Duodenal mucosa (tissue), 2 donors: ENCODE measurements around the gene RIPK4.

Experiments used
- H3K27ac ChIP-seq: one replicate; pipeline ENCODE4 v1.7.0; 2013; ENCODE audit warnings: low read depth, low read length
- H3K27me3 ChIP-seq, 2 donors: one replicate each; pipeline ENCODE4 v1.7.0; 2013; ENCODE audit warnings: low read length in 2 of 2, control low read depth in 1 of 2; ENCODE audit not compliant: insufficient read depth in 2 of 2, control insufficient read depth in 1 of 2
- H3K36me3 ChIP-seq, 2 donors: one replicate each; pipeline ENCODE4 v1.7.0; 2013; ENCODE audit warnings: low read length in 2 of 2, control low read depth in 1 of 2; ENCODE audit not compliant: insufficient read depth in 2 of 2, control insufficient read depth in 1 of 2
- H3K4me1 ChIP-seq, 2 donors: one replicate each; pipeline ENCODE4 v1.7.0; 2013; ENCODE audit warnings: low read length in 2 of 2, control low read depth in 1 of 2; ENCODE audit not compliant: insufficient read depth in 2 of 2, control insufficient read depth in 1 of 2
- H3K4me3 ChIP-seq, 2 donors: one replicate each; pipeline ENCODE4 v1.7.0; 2013; ENCODE audit warnings: low read length in 2 of 2, low read depth in 1 of 2
- H3K9ac ChIP-seq, 2 donors: one replicate each; pipeline ENCODE4 v1.7.0; 2013; ENCODE audit warnings: low read length in 2 of 2, low read depth in 1 of 2
- H3K9me3 ChIP-seq, 2 donors: one replicate each; pipeline ENCODE4 v1.7.0; 2013; ENCODE audit warnings: low read length in 2 of 2, control low read depth in 1 of 2; ENCODE audit not compliant: control insufficient read depth in 1 of 2

Gene RIPK4

DNA sequence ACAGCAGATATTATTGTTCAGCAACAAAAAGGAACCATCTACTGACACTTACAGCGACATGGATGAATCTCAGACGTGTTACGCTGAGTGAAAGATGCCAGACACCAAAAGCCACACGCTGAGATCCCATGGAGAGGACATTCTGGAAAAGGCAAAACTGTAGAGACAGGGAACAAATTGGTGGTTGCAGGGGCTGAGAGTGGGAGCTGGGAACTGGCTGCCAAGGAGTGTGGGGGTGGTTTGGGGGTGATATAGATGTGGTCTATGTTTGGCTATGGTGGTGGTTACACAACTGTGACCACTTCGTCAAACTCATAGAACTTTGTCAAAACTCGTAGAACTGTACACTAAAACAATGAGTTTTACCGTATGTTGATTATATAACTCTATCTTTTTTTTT lies 57.7 kb downstream of the RIPK4 start:
- no peaks in the 10 kb centered on the region for H3K27me3 ChIP-seq
- no peaks in the 10 kb centered on the region for H3K9me3 ChIP-seq
- H3K36me3 ChIP-seq: no peaks in the 10 kb centered on the region
- no peak overlapping the region for H3K9ac ChIP-seq
- H3K27ac ChIP-seq: no peak overlapping the region
- H3K4me3 ChIP-seq: no peak overlapping the region
- peaks cover 55 to 68% of the 10 kb centered on the region in 2 donors for H3K4me1 ChIP-seq

DNA sequence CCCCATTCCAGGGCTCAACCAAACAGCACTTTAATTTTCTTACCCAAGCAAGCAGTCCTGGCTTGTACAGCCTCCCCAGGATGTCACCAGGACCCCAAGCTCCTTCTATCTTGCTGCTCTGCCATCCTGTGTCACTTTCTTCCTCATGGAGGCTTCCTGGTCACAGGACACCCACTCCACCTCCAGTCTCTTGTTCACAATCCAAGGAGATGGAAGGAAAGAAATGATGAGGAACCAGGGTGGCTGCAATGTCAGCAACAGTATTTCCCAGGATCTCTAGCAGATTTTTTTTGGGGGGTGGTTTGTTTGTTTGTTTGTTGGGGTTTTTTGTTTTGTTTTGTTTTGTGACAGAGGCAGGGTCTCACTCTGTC lies 58.9 kb downstream of the RIPK4 start:
- H3K9ac ChIP-seq: peak overlapping the region in 1 of 2 donors; percentile 12
- H3K4me3 ChIP-seq: no peak overlapping the region
- no peaks in the 10 kb centered on the region for H3K27me3 ChIP-seq
- no peaks in the 10 kb centered on the region for H3K36me3 ChIP-seq
- peaks cover 49 to 59% of the 10 kb centered on the region in 2 donors for H3K4me1 ChIP-seq
- H3K27ac ChIP-seq: peak overlapping the region; percentile 53
- no peaks in the 10 kb centered on the region for H3K9me3 ChIP-seq

DNA sequence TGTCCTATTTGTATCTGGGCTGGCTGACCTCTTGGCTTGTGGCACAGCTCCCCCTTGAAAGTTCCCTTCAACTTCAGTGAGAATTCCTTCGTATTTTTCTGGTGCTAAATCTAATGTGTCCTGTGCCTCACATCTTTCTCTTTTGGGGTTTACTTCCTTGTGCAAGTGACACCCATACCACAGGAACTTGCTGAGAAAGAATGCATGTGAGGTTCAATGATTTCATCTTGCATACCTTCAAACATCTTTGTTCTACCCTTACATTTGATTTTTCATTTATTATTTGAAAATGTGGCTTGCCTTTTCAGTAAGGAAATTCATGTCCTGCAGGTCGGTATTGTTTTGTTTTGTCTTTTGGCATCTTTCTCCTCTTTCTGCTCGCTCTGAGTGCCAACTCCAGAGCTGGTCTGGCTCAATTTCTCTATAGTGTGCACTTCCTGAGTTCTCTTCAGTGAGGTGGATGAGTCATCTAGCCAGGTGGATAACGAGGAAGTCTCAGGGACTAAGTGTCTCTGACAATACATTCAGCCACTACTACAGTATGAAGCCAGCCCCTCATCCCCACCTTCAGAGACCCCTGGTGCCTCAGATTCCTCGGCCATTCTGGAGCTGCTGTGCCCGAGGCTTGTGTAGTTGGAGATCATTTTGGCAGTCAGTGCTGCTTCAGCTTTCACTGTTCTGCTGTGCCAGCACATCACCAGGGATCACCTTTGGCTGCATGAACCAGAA lies 59.5 kb downstream of the RIPK4 start:
- Histone ChIP-seq H3K36me3 (no peaks in the 10 kb centered on the region), H3K27ac (peak overlapping the region; percentile 53), H3K4me3 (no peak overlapping the region), H3K9ac (peak overlapping the region in 1 of 2 donors; percentile 12), H3K4me1 (peaks cover 44 to 58% of the 10 kb centered on the region in 2 donors), H3K9me3 (no peaks in the 10 kb centered on the region), H3K27me3 (no peaks in the 10 kb centered on the region)

DNA sequence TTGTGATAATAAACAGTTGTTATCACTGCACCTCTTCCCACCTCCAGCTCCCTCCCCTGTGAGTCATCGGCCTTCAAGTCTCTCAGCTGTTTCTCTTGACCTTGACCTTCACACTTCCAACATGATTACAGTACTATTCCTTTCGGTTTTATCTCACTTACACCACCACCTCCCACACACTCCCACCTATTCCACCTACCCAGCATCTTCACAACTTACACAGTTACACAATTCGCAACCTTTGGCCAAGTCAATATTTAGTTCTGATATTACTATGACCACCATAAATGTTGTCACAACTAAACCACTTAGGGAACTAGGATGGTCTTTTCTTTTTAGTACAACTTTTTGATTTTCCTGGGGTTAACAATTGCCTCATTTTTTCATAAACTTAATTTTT lies 60.2 kb downstream of the RIPK4 start:
- no peaks in the 10 kb centered on the region for H3K36me3 ChIP-seq
- H3K27ac ChIP-seq: no peak overlapping the region
- no peak overlapping the region for H3K9ac ChIP-seq
- no peaks in the 10 kb centered on the region for H3K27me3 ChIP-seq
- H3K4me3 ChIP-seq: no peak overlapping the region
- no peaks in the 10 kb centered on the region for H3K9me3 ChIP-seq
- peaks cover 37 to 51% of the 10 kb centered on the region in 2 donors for H3K4me1 ChIP-seq

DNA sequence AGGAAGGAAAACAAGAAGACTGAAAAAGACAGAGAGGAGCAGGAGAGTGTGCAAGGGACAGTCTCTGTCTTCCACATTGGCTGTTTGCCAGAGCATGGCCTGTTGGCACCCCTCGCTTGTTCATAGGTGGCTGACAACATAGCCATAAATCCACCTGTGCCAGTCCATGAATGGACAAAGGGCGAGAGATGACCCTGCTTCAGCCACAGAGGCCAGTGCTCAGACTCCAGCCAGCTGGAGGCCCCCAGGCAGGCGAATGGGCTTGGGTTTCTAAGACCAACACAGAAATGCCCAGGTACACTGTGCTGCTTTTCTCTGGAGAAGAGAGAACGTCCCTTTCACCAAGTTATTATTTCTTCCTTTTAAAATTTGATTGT lies 60.6 kb downstream of the RIPK4 start:
- H3K4me3 ChIP-seq: peak overlapping the region in 1 of 2 donors; percentile 9
- peak overlapping the region; percentile 38 for H3K27ac ChIP-seq
- no peaks in the 10 kb centered on the region for H3K36me3 ChIP-seq
- no peaks in the 10 kb centered on the region for H3K27me3 ChIP-seq
- peak overlapping the region in 1 of 2 donors; percentile 26 for H3K9ac ChIP-seq
- H3K9me3 ChIP-seq: no peaks in the 10 kb centered on the region
- H3K4me1 ChIP-seq: peaks cover 34 to 47% of the 10 kb centered on the region in 2 donors

DNA sequence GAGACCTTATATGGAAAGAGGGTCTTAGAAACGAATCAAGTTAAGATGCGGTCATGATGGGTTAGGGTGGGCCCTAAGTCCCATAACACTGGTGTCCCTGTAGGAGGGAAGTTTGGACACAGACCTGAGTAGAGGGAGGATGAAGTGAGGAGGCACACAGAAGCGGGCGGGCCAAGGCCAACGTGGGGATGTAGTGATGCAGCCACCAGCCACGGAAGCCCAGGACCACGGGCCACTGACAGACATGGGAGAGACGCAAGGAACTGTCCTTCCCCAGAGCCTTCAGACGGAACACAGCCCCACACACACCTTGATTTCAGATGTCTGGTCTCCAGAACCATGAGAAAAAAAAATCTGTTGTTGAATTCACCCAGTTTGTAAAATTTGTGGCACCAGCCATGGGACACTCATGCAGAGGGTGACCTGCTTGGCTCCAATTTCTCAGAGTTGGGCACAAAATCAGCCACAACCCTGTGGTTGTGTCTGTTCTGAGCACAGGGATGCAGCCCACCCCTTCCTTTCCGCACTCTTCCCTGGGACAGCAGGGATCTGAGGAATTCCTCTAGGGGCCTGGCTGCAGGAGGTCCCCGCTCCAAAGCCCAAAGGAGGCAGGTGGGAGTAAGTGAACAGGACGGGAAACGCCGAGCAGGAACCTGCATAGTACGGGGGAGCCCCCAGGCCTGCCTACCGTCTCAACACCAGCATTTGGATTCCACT lies 61.1 kb downstream of the RIPK4 start:
- H3K4me1 ChIP-seq: peaks cover 34 to 41% of the 10 kb centered on the region in 2 donors
- peak overlapping the region in 1 of 2 donors; percentile 9 for H3K4me3 ChIP-seq
- no peaks in the 10 kb centered on the region for H3K9me3 ChIP-seq
- no peaks in the 10 kb centered on the region for H3K36me3 ChIP-seq
- no peaks in the 10 kb centered on the region for H3K27me3 ChIP-seq
- H3K27ac ChIP-seq: peak overlapping the region; percentile 38
- H3K9ac ChIP-seq: peak overlapping the region in 1 of 2 donors; percentile 26

DNA sequence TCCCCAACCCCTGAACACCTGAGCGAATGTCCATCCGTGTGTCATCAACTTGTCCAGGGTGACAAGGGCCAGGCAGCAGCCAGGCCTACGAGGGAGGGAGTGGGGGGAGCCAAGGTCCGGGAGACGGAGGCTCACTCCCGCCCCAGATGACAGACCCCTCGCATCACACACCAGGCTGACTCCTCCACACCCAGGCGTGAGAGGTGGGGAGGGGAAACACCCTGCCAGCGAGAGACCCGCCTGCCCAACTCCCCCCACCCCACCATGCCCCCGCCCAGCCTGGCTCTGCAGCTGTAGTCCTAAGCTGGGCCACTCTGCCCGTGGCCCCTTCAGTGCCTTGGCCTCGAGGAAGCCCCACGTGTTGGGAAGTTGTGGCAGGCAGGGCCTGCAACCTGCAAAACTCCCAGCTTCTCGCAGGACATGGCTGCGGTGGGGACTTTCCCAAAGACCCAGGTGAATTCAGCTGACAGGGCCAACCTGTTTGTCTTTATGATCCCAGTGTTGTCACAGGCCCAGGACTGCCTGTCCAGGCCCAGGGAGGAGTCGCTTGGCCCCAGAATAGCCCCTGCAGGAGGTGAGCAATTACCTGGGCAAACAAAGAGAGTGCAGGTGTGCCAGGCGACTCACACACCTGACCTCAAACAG lies 62.9 kb downstream of the RIPK4 start:
- Histone ChIP-seq H3K4me1 (peaks cover 34 to 36% of the 10 kb centered on the region in 2 donors), H3K27ac (no peak overlapping the region), H3K27me3 (no peaks in the 10 kb centered on the region), H3K4me3 (no peak overlapping the region), H3K9me3 (no peaks in the 10 kb centered on the region), H3K36me3 (no peaks in the 10 kb centered on the region), H3K9ac (no peak overlapping the region)

DNA sequence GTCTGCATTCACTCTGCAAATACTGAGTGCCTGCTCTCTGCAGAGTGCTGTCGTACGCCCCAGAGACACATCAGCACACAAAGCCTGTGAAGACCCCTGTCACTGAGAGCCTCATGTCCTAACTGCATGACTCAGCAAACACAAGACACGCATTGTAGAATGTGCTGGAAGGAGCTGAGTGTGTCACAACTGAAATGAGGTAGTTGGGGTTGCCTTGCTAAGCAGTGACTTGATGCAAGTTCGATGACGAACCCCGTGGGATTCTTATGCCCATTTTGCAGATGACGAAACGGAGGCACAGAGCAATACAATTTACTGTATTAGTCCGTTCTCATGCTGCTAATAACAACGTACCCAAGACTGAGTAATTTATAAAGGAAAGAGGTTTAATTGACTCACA lies 65.1 kb downstream of the RIPK4 start:
- H3K4me3 ChIP-seq: no peak overlapping the region
- no peaks in the 10 kb centered on the region for H3K36me3 ChIP-seq
- H3K9ac ChIP-seq: no peak overlapping the region
- peaks cover 22 to 24% of the 10 kb centered on the region in 2 donors for H3K4me1 ChIP-seq
- H3K27me3 ChIP-seq: no peaks in the 10 kb centered on the region
- no peak overlapping the region for H3K27ac ChIP-seq
- no peaks in the 10 kb centered on the region for H3K9me3 ChIP-seq

DNA sequence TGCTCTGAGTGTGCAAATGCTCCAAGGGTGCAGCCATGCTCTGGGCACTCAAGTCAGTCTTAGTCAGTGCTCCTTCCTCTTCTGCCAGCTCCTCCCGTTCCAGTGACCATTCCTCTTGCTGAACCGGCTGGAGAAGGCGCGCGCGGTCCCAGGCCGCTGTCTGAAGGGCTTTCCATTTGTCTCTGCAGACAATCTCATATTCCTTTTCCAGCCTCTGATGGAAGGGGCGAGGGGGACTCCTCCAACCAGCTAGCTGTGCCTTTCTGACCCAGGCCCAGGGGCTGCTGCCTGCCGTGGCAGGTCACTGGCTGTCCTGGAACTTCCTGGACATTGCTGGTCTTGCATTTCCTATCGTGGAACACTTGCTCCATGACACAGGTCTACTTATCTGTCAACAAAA lies 67.5 kb downstream of the RIPK4 start:
- no peaks in the 10 kb centered on the region for H3K27me3 ChIP-seq
- H3K9me3 ChIP-seq: no peaks in the 10 kb centered on the region
- no peak overlapping the region for H3K4me3 ChIP-seq
- H3K27ac ChIP-seq: no peak overlapping the region
- no peaks in the 10 kb centered on the region for H3K36me3 ChIP-seq
- H3K9ac ChIP-seq: no peak overlapping the region
- peaks cover 2 to 8% of the 10 kb centered on the region in 2 donors for H3K4me1 ChIP-seq

DNA sequence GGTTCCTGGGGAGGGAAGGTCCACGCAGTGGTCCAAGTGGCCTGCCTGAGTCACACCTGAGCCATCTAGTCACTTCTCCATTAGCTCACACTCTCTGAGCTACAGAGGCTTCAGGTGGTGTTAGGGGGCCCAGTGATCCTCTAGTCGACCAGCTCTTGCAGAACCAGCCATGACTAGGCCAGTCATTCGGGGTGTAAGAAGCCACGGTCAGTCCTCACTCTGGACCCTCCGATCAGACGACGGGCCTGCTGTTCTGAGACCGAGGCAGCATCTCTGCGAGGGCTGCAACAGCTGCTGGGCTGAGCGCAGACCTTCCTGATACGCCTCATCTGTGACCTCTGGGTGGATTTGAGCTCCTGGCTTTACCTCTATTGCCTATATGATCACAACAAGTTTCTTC lies 68.8 kb downstream of the RIPK4 start:
- Histone ChIP-seq H3K27me3 (no peaks in the 10 kb centered on the region), H3K36me3 (no peaks in the 10 kb centered on the region), H3K9me3 (no peaks in the 10 kb centered on the region), H3K4me1 (no peaks in the 10 kb centered on the region), H3K9ac (no peak overlapping the region), H3K27ac (no peak overlapping the region), H3K4me3 (no peak overlapping the region)
